ENCODE results near the gene HMOX1.

Gene HMOX1

DNA sequence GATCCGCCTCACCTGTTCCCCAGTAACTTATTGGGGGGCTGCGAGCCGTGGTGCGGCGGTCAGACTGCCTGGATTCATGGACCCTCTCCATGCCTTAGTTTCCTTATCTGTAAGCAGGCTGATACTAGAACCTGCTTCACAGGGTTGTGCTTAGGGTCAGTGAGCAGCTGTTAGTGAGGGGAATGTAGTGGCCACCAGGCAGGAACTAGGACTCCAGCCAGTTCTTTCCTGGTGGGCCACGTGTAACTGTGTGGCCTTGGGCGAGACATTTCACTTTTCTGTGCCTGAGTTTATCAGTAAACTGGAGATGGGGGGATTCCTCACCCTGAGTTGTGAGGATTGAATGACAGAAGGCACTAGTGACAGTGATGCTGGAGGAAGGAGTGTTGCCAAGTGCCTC is 43.9 kb downstream of the HMOX1 start:
- TF ChIP-seq, protein P1, sequence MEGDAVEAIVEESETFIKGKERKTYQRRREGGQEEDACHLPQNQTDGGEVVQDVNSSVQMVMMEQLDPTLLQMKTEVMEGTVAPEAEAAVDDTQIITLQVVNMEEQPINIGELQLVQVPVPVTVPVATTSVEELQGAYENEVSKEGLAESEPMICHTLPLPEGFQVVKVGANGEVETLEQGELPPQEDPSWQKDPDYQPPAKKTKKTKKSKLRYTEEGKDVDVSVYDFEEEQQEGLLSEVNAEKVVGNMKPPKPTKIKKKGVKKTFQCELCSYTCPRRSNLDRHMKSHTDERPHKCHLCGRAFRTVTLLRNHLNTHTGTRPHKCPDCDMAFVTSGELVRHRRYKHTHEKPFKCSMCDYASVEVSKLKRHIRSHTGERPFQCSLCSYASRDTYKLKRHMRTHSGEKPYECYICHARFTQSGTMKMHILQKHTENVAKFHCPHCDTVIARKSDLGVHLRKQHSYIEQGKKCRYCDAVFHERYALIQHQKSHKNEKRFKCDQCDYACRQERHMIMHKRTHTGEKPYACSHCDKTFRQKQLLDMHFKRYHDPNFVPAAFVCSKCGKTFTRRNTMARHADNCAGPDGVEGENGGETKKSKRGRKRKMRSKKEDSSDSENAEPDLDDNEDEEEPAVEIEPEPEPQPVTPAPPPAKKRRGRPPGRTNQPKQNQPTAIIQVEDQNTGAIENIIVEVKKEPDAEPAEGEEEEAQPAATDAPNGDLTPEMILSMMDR (IDR thresholded peaks at IDR 0.05; ENCODE audit: low read depth, low read length), result no peak
- no peaks in the 10 kb centered on the region for H3K9me3 ChIP-seq
- peaks cover 62% of the 10 kb centered on the region for H3K36me3 ChIP-seq
- H3K4me3 ChIP-seq (ENCODE audit: low read depth, low read length), result no peak overlapping the region
- no peaks in the 10 kb centered on the region for H3K27me3 ChIP-seq
- no peaks in the 10 kb centered on the region for H3K4me1 ChIP-seq
- DNase-seq, result no peak

DNA sequence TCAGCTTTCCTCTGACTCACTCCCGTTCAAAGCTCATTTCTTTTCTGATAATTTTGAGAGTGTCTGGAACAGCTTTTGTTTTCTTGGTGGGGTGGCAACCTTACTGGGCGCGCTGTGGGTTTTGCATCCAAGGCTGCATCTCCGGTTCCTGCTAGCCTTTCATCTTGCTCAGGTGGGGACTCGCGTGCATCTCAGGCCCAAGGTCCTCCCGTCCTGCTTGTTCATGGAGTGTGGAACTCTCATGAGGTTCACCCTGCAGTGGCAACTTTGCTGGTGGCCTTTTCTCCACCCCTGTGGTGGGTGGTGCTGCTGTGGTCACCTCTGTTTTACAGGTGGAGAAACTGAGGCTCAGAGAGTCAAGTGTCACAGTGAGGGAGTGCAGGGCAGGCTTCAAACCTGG is 44.6 kb downstream of the HMOX1 start:
- peaks cover 54% of the 10 kb centered on the region for H3K36me3 ChIP-seq
- DNase-seq, result no peak
- TF ChIP-seq, protein P1 (IDR thresholded peaks at IDR 0.05; ENCODE audit: low read depth, low read length), result no peak

DNA sequence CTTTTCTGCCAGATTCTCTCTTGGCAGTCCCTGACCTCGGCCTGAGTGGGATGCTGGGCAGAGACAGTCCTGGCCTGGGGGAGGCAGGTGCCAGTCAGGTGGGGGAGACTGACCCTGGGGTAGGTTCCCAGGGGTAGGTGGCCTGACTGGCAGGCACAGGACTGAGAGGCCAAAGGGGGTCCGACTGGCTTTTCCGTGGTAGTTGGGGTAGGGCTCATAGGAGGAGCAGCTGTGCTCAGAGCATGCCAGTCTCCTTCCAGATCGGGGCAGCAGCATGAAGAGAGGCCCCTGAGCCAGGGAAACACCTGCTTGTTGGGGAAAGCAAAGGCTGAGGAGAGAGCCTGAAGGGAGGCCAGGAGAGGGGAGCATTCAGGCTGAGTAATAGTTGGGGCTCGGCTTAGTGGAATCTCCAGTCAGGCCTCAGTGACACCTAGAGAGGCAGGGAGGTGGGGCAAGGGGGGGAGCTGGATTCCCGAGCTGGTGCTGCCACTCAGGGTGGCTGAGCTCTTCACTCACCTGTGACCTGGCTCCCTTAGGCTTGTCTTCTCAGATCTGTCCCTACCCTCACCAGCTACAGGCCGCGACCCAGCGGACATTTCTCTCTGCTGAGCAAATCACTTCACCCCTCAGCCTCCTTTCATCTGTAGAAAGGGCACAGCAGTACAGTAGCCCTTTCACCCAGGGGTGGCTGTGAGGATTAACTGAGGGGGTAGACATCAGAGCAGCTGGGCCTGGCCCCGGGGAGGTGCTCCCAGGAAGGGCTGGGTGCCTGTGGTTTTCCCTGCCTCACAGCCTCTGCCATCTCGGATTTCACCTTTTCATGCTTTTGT is 45.3 kb downstream of the HMOX1 start:
- H3K27me3 ChIP-seq, result no peaks in the 10 kb centered on the region
- no peaks in the 10 kb centered on the region for H3K9me3 ChIP-seq
- H3K4me1 ChIP-seq, result no peaks in the 10 kb centered on the region
- TF ChIP-seq, protein P1 (IDR thresholded peaks at IDR 0.05; ENCODE audit: low read depth, low read length), result no peak
- DNase-seq, result no peak
- H3K36me3 ChIP-seq, result peaks cover 47% of the 10 kb centered on the region
- no peak overlapping the region for H3K4me3 ChIP-seq (ENCODE audit: low read depth, low read length)

More for the DNA sequence above, 44.6 kb downstream of the HMOX1 start:
- no peaks in the 10 kb centered on the region for H3K27me3 ChIP-seq
- H3K4me3 ChIP-seq (ENCODE audit: low read depth, low read length), result no peak overlapping the region
- H3K9me3 ChIP-seq, result no peaks in the 10 kb centered on the region
- H3K4me1 ChIP-seq, result no peaks in the 10 kb centered on the region

DNA sequence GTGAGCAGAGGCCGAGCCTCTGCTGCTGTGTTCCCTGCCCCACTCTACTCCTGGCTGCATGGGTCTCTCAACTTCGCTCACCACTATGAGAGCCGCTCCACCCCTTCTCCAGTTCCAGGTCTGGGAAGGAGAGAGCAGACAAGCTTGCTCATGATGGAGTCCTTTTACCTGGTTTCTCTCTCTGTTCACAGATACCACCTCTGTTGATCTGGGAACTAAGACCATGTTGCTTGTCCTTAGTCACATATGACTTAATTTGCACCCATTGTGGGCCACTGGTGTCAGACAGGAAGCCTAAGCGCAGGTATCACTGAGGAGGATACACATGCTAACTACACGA is 45.9 kb downstream of the HMOX1 start:
- no peak for DNase-seq
- TF ChIP-seq, protein P1 (IDR thresholded peaks at IDR 0.05; ENCODE audit: low read depth, low read length), result no peak
- Histone ChIP-seq H3K36me3 (peaks cover 44% of the 10 kb centered on the region), H3K27me3 (no peaks in the 10 kb centered on the region), H3K4me1 (no peaks in the 10 kb centered on the region), H3K9me3 (no peaks in the 10 kb centered on the region), H3K4me3 (ENCODE audit: low read depth, low read length) (no peak overlapping the region)

DNA sequence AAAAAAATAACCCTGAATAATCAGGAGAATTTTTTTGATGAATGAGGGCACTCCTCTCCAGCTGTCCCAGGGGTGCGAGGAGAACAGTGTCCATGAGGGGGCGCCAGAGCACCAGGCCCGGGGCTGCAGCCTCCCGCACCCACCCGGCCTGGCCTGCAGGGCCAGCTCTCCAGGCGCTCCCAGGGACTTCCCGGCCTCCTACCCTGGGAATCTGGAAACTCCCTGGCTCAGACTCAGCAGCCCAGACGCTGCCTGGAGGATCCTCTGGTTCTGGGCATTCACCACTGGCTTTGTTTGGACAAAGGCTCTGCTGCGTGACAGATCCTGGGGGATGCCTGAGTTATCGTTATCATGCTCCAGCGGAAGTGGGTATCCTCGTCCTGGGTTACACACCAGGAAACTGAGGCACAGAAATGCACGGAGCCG is 50.0 kb downstream of the HMOX1 start:
- TF ChIP-seq, protein P1 (IDR thresholded peaks at IDR 0.05; ENCODE audit: low read depth, low read length), result peak; percentile 98
- peak; percentile 92 for DNase-seq
- Histone ChIP-seq H3K9me3 (peaks cover 5% of the 10 kb centered on the region; the same call in 1 of the 2 replicates), H3K4me3 (ENCODE audit: low read depth, low read length) (no peak overlapping the region), H3K27me3 (no peaks in the 10 kb centered on the region), H3K36me3 (peaks cover 35% of the 10 kb centered on the region), H3K4me1 (no peaks in the 10 kb centered on the region)

DNA sequence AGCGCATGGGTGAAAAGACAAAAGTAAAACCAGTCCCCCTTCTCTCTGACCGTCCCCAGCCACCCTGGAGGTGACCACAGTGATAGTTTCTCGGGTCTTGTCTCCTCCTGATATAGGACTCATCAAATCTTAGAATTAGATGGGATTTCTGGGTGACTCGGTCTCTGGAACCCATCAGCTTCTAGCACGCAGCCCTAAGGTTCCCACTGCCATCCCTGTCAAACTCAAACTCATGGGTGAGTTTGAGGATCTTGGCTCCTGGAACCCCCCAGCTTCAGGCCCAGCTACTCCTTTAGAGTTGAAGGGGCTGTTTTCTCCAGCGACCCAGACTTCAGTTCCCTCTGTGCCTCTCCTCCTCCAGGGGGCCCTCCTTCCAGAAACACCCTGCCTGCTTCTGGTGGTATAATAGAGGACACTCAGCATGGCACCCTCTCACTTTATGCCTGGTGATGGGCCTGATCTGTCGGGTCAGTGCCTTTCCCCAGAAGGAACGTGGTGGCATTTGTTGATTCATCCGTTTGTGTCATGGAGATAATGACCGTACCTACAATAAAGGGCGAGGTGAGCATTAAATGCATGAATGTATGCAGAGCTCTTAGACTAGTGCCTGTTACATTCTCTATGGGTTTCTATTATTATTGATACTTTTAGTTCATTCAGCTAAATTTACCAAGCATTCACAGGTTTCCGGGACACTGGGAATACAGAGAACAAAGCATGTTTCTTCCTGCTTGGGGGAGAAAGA is 50.8 kb downstream of the HMOX1 start:
- DNase-seq, result no peak
- TF ChIP-seq, protein P1 (IDR thresholded peaks at IDR 0.05; ENCODE audit: low read depth, low read length), result 0 out of 2 replicates have a peak, but pooled peaks have one; percentile 16
- Histone ChIP-seq H3K36me3 (peaks cover 33% of the 10 kb centered on the region), H3K9me3 (peaks cover 5% of the 10 kb centered on the region; the same call in 1 of the 2 replicates), H3K27me3 (no peaks in the 10 kb centered on the region), H3K4me1 (no peaks in the 10 kb centered on the region), H3K4me3 (ENCODE audit: low read depth, low read length) (no peak overlapping the region)

All from BE2C (cell line).